Right lobe of liver (tissue), 4 donors: Measurements from ENCODE around the gene CRNN.

ENCODE experiments used
- POLR2A ChIP-seq: fragments of 450-650 bp; IDR thresholded peaks from one replicate; pipeline ENCODE4 v1.6.1; 2017; ENCODE audit warnings: antibody characterized with exemption, mild to moderate bottlenecking
- TF ChIP-seq, protein P1 (sequence below), 4 donors: fragments of 200-600 bp in 3 of 4; fragments of 450-650 bp in 1 of 4; IDR thresholded peaks; one replicate each; pipeline versions ENCODE4 v1.5.1 to v1.8.0; 2016 to 2022; ENCODE audit warnings: antibody characterized with exemption in 4 of 4, mild to moderate bottlenecking in 2 of 4
- donor health status: DM: no; HTN: no; CAD: no.
- donor health status: DM: no; HTN: no; CAD: no.
- donor health status: DM: no; HTN: yes; CAD: no.

DNA sequence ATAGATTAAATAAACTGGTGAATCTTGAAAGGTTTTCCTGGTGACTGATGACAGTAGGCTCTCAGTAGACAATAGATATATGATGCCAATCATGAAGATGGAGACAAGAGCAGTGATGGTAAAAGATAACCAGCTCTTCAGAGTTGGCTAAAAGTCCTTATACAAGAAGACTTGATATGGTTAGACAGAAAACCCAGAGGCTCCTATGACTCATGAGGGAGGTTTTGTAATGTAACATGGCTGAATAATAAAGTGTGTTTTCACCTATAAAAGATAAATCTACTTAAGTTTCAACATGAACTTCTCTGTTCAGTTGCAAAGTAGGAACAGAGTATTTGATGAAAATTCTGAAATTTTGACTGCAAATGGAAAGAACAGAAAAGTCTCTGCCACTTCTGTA is 12.7 kb upstream of the CRNN start:
- TF ChIP-seq, protein P1, sequence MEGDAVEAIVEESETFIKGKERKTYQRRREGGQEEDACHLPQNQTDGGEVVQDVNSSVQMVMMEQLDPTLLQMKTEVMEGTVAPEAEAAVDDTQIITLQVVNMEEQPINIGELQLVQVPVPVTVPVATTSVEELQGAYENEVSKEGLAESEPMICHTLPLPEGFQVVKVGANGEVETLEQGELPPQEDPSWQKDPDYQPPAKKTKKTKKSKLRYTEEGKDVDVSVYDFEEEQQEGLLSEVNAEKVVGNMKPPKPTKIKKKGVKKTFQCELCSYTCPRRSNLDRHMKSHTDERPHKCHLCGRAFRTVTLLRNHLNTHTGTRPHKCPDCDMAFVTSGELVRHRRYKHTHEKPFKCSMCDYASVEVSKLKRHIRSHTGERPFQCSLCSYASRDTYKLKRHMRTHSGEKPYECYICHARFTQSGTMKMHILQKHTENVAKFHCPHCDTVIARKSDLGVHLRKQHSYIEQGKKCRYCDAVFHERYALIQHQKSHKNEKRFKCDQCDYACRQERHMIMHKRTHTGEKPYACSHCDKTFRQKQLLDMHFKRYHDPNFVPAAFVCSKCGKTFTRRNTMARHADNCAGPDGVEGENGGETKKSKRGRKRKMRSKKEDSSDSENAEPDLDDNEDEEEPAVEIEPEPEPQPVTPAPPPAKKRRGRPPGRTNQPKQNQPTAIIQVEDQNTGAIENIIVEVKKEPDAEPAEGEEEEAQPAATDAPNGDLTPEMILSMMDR (IDR thresholded peaks at IDR 0.05), result no peak
- no peak for TF ChIP-seq POLR2A
